Right lobe of liver (tissue), 4 donors: ENCODE results near the gene MLX.

Source experiments
- POLR2A ChIP-seq: fragments of 450-650 bp; IDR thresholded peaks from one replicate; pipeline ENCODE4 v1.6.1; 2017; ENCODE audit warnings: antibody characterized with exemption, mild to moderate bottlenecking
- TF ChIP-seq, protein P1 (sequence below), 4 donors: fragments of 200-600 bp in 3 of 4; fragments of 450-650 bp in 1 of 4; IDR thresholded peaks; one replicate each; pipeline versions ENCODE4 v1.5.1 to v1.8.0; 2016 to 2022; ENCODE audit warnings: antibody characterized with exemption in 4 of 4, mild to moderate bottlenecking in 2 of 4
- donor health status: DM: no; HTN: no; CAD: no.
- donor health status: DM: no; HTN: no; CAD: no.
- donor health status: DM: no; HTN: yes; CAD: no.

DNA sequence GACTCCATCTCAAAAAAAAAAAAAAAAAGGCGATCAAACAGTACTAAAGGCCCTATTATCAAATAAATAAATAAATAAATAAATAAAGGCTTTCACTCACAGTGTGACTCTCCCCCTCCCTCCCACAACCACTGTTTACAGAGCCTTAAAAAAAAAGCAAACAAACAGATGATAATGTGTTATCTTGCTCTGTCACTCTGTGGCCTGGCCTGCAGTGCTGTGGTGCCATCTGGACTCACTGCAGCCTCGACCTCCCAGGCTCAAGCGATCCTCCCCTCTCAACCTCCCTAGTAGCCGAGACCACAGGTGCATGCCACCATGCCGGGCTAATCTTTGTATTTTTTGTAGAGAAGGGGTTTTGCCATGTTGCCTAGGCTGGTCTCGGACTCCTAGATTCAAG lies 39.0 kb upstream of the MLX start:
- TF ChIP-seq, protein P1, sequence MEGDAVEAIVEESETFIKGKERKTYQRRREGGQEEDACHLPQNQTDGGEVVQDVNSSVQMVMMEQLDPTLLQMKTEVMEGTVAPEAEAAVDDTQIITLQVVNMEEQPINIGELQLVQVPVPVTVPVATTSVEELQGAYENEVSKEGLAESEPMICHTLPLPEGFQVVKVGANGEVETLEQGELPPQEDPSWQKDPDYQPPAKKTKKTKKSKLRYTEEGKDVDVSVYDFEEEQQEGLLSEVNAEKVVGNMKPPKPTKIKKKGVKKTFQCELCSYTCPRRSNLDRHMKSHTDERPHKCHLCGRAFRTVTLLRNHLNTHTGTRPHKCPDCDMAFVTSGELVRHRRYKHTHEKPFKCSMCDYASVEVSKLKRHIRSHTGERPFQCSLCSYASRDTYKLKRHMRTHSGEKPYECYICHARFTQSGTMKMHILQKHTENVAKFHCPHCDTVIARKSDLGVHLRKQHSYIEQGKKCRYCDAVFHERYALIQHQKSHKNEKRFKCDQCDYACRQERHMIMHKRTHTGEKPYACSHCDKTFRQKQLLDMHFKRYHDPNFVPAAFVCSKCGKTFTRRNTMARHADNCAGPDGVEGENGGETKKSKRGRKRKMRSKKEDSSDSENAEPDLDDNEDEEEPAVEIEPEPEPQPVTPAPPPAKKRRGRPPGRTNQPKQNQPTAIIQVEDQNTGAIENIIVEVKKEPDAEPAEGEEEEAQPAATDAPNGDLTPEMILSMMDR (IDR thresholded peaks at IDR 0.05), result no peak
- TF ChIP-seq POLR2A, result no peak
